Esophagus squamous epithelium (tissue), 4 donors: ENCODE results near the gene UBE2M.

Experiments
- CTCF ChIP-seq, 6 experiments: fragments of 450-650 bp in 4 of 6; fragments of 200-600 bp in 2 of 6; sonication (generic) in 2 of 6; IDR thresholded peaks; one replicate each; pipeline ENCODE4 v1.5.1; 2016 to 2019; ENCODE audit warnings: antibody characterized with exemption in 6 of 6, mild to moderate bottlenecking in 4 of 6, moderate library complexity in 4 of 6
- POLR2A ChIP-seq, 4 donors: fragments of 450-650 bp; IDR thresholded peaks; one replicate each; pipeline ENCODE4 v1.6.1; 2017; ENCODE audit warnings: antibody characterized with exemption in 4 of 4, mild to moderate bottlenecking in 4 of 4, moderate library complexity in 3 of 4

GRCh38 chr19:58581227-58582141 is 23.1 kb upstream of the UBE2M start:
- TF ChIP-seq CTCF (IDR thresholded peaks at IDR 0.05) (peak; percentile 45 to 79 (median 76)), POLR2A (IDR thresholded peaks at IDR 0.05) (no peak)
